ENCODE data around the gene ARL11.

DNA sequence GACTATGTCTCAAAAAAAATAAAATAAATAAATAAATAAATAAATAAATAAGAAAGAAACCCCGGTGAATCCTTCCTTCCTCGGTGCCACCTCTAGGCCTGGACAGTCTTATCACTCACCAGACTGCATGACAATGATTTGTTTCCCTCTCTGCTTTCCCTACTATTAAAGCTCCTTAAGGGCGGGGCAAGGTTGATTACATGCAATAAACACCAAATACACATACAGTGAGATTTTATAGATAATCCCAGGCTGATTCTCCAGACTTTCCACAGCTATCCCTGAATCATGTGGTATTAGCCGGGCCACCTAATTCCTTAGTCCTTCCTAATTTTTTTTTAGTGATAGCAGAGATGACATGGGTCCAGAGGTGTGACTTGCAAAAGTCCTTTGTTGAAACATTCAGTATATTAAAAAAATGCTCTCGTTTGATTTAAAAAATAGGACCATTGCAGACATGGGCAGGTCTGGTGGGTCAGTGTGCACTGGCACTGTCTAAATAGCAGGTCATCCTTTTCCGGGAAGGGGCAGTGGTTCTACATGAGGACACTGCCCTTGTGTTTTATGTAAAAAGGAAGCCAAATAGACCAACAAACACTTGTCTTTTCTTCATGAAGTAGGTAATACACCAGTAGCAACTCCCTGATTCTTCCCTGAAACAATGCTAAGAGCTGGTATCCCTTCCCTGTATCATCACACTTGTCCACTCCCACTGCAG is 48.4 kb downstream of the ARL11 start:
- TF ChIP-seq POLR2A (IDR thresholded peaks at IDR 0.05; ENCODE audit: low read depth, low read length) (no peak), FOS (IDR thresholded peaks at IDR 0.05; ENCODE audit: low read depth, low read length) (no peak), SMC3 (IDR thresholded peaks at IDR 0.05; ENCODE audit: low read depth, low read length) (no peak), MAFK (IDR thresholded peaks at IDR 0.05; ENCODE audit: low read depth, low read length) (no peak)
- TF ChIP-seq, protein P1, sequence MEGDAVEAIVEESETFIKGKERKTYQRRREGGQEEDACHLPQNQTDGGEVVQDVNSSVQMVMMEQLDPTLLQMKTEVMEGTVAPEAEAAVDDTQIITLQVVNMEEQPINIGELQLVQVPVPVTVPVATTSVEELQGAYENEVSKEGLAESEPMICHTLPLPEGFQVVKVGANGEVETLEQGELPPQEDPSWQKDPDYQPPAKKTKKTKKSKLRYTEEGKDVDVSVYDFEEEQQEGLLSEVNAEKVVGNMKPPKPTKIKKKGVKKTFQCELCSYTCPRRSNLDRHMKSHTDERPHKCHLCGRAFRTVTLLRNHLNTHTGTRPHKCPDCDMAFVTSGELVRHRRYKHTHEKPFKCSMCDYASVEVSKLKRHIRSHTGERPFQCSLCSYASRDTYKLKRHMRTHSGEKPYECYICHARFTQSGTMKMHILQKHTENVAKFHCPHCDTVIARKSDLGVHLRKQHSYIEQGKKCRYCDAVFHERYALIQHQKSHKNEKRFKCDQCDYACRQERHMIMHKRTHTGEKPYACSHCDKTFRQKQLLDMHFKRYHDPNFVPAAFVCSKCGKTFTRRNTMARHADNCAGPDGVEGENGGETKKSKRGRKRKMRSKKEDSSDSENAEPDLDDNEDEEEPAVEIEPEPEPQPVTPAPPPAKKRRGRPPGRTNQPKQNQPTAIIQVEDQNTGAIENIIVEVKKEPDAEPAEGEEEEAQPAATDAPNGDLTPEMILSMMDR (conservative IDR thresholded peaks at IDR 0.05; ENCODE audit: low read depth, low read length) = no peak
